ENCODE measurements around the gene MOB3B. TPM values are rescaled to one million over a fixed set of nuclear protein-coding genes. Genes with fewer than 3 reads are reported as not detected.

The MOB3B gene
- total RNA-seq, 1 donor from 2014 or later = 14.0 TPM

GRCh38 chr9:27436234-27436633 is 93.4 kb downstream of the MOB3B start:
- Mint-ChIP-seq H3K27ac (no peak overlapping the region), H3K36me3 (no peaks in the 10 kb centered on the region), H3K4me1 (peaks cover 40% of the 10 kb centered on the region), H3K4me3 (no peak overlapping the region), H3K9me3 (no peaks in the 10 kb centered on the region), H3K27me3 (ENCODE audit: insufficient read depth, low read depth) (no peaks in the 10 kb centered on the region)
- Histone ChIP-seq H3K36me3 (no peaks in the 10 kb centered on the region), H3K4me3 (no peak overlapping the region), H3K27ac (no peak overlapping the region), H3K79me2 (ENCODE audit: low read depth) (peaks cover 7% of the 10 kb centered on the region), H3K27me3 (no peaks in the 10 kb centered on the region), H3K9ac (no peak overlapping the region), H3K9me3 (ENCODE audit: low read depth) (no peaks in the 10 kb centered on the region), H3F3A (ENCODE audit: low read depth) (no peaks in the 10 kb centered on the region), H2AFZ (replicated peaks) (no peak overlapping the region), H3K4me2 (no peak overlapping the region), H4K20me1 (ENCODE audit: low read depth) (peaks cover 12% of the 10 kb centered on the region), H3K4me1 (peaks cover 18% of the 10 kb centered on the region)
- TF ChIP-seq EZH2phosphoT487 (IDR thresholded peaks at IDR 0.05) = no peak
- TF ChIP-seq, protein P1, sequence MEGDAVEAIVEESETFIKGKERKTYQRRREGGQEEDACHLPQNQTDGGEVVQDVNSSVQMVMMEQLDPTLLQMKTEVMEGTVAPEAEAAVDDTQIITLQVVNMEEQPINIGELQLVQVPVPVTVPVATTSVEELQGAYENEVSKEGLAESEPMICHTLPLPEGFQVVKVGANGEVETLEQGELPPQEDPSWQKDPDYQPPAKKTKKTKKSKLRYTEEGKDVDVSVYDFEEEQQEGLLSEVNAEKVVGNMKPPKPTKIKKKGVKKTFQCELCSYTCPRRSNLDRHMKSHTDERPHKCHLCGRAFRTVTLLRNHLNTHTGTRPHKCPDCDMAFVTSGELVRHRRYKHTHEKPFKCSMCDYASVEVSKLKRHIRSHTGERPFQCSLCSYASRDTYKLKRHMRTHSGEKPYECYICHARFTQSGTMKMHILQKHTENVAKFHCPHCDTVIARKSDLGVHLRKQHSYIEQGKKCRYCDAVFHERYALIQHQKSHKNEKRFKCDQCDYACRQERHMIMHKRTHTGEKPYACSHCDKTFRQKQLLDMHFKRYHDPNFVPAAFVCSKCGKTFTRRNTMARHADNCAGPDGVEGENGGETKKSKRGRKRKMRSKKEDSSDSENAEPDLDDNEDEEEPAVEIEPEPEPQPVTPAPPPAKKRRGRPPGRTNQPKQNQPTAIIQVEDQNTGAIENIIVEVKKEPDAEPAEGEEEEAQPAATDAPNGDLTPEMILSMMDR (IDR thresholded peaks at IDR 0.05) = no peak
- no peak for TF ChIP-seq EZH2 (IDR thresholded peaks at IDR 0.05)
- no peak for DNase-seq (ENCODE audit: low spot score)

- Mint-ChIP-seq H3K27me3 (ENCODE audit: insufficient read depth, low read depth) (peaks cover 3% of the 10 kb centered on the region), H3K9me3 (no peaks in the 10 kb centered on the region), H3K36me3 (no peaks in the 10 kb centered on the region), H3K27ac (no peak overlapping the region), H3K4me1 (peaks cover 49% of the 10 kb centered on the region), H3K4me3 (no peak overlapping the region)
- Histone ChIP-seq H3K79me2 (ENCODE audit: low read depth) (peaks cover 13% of the 10 kb centered on the region), H3K4me2 (no peak overlapping the region), H2AFZ (replicated peaks) (no peak overlapping the region), H3K27me3 (no peaks in the 10 kb centered on the region), H3K27ac (no peak overlapping the region), H3F3A (ENCODE audit: low read depth) (no peaks in the 10 kb centered on the region), H3K4me3 (no peak overlapping the region), H3K4me1 (peaks cover 30% of the 10 kb centered on the region), H4K20me1 (ENCODE audit: low read depth) (peaks cover 34% of the 10 kb centered on the region), H3K9me3 (ENCODE audit: low read depth) (no peaks in the 10 kb centered on the region), H3K9ac (no peak overlapping the region), H3K36me3 (no peaks in the 10 kb centered on the region)
- no peak for DNase-seq (ENCODE audit: low spot score)
- no peak for TF ChIP-seq EZH2 (IDR thresholded peaks at IDR 0.05)
- no peak for TF ChIP-seq EZH2phosphoT487 (IDR thresholded peaks at IDR 0.05)
- TF ChIP-seq, protein P1 (IDR thresholded peaks at IDR 0.05) = no peak
These were observed 95.8 kb downstream of the MOB3B start for GRCh38 chr9:27433631-27434325.

DNA sequence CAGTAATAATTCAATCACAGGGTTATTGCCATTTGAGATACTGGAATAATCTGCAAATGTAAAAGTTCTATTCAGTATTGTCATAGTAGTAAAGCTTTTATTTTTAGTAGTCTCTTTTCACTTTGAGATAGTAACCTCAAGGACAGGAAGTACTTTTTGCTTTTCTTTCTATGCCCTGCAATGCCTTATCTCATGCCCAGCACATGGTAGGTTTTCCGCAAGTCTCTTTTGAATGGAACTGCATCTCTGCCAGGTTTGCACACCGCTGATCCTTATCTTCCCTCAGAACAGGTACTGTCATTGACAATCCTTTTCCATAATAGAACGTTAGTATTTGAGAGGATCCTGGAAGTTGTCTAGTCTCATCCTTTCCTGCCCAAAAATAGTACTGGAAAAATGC is 97.3 kb downstream of the MOB3B start:
- peaks cover 17% of the 10 kb centered on the region for H3K79me2 ChIP-seq (ENCODE audit: low read depth)
- H3K4me3 ChIP-seq = no peak overlapping the region
- no peak for TF ChIP-seq EZH2 (IDR thresholded peaks at IDR 0.05)
- H4K20me1 ChIP-seq (ENCODE audit: low read depth) = peaks cover 32% of the 10 kb centered on the region
- H3K36me3 ChIP-seq = no peaks in the 10 kb centered on the region
- H3K27me3 ChIP-seq = no peaks in the 10 kb centered on the region
- peaks cover 23% of the 10 kb centered on the region for H3K4me1 ChIP-seq
- H3K4me2 ChIP-seq = no peak overlapping the region
- no peaks in the 10 kb centered on the region for H3K9me3 ChIP-seq (ENCODE audit: low read depth)
- no peak overlapping the region for H2AFZ ChIP-seq (replicated peaks)
- no peak for DNase-seq (ENCODE audit: low spot score)
- Mint-ChIP-seq H3K27ac (no peak overlapping the region), H3K9me3 (no peaks in the 10 kb centered on the region), H3K27me3 (ENCODE audit: insufficient read depth, low read depth) (peaks cover 3% of the 10 kb centered on the region), H3K4me1 (peaks cover 49% of the 10 kb centered on the region), H3K36me3 (no peaks in the 10 kb centered on the region), H3K4me3 (no peak overlapping the region)
- no peaks in the 10 kb centered on the region for H3F3A ChIP-seq (ENCODE audit: low read depth)
- no peak overlapping the region for H3K27ac ChIP-seq
- no peak overlapping the region for H3K9ac ChIP-seq

DNA sequence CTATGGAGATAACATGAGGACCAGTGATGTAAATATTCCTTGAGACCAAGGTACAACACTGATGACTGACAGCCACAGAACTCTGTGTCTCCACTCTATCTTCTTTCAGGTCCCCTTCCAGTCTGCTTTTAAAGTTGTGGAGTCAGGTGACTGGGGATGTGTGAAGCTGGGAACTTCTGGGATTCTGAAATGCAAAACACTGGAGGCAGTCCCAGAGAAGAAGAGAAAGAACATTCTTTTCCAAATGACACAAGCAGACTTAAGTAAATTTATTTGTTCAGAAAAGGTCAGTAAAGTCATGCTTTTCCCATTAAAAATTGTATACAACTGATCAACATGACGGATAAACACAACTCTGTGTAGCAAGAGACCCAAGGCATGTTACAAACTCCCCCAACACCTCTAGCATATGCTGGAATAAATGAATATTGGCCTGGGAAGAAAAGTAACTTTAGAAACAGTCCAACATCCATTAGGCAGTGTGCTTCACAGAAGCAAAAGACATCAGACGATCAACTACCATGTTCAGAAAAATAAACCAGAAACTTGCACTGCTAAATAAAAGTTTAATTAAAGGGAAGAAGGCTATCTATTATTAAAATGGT is 98.0 kb downstream of the MOB3B start:
- H2AFZ ChIP-seq (replicated peaks) = no peak overlapping the region
- no peaks in the 10 kb centered on the region for H3K9me3 Mint-ChIP-seq
- H3K4me2 ChIP-seq = no peak overlapping the region
- no peaks in the 10 kb centered on the region for H3K36me3 ChIP-seq
- no peak overlapping the region for H3K9ac ChIP-seq
- peaks cover 38% of the 10 kb centered on the region for H4K20me1 ChIP-seq (ENCODE audit: low read depth)
- peaks cover 29% of the 10 kb centered on the region for H3K4me1 ChIP-seq
- no peaks in the 10 kb centered on the region for H3K9me3 ChIP-seq (ENCODE audit: low read depth)
- H3K4me1 Mint-ChIP-seq = peaks cover 50% of the 10 kb centered on the region
- peaks cover 21% of the 10 kb centered on the region for H3K79me2 ChIP-seq (ENCODE audit: low read depth)
- no peaks in the 10 kb centered on the region for H3K27me3 ChIP-seq
- TF ChIP-seq, protein P1 (IDR thresholded peaks at IDR 0.05) = no peak
- TF ChIP-seq EZH2 (IDR thresholded peaks at IDR 0.05) (no peak), EZH2phosphoT487 (IDR thresholded peaks at IDR 0.05) (no peak)
- H3K4me3 ChIP-seq = no peak overlapping the region
- no peak overlapping the region for H3K27ac Mint-ChIP-seq
- DNase-seq (ENCODE audit: low spot score) = no peak
- no peaks in the 10 kb centered on the region for H3F3A ChIP-seq (ENCODE audit: low read depth)
- H3K27me3 Mint-ChIP-seq (ENCODE audit: insufficient read depth, low read depth) = peaks cover 3% of the 10 kb centered on the region
- H3K36me3 Mint-ChIP-seq = no peaks in the 10 kb centered on the region
- H3K4me3 Mint-ChIP-seq = no peak overlapping the region
- no peak overlapping the region for H3K27ac ChIP-seq
